ENCODE measurements around the gene SMARCD3. TPM values are rescaled to one million over a fixed set of nuclear protein-coding genes. Genes with fewer than 3 reads are reported as not detected.

SMARCD3 gene
- total RNA-seq, 1 experiment from 2014 or later: 27.8 TPM

DNA sequence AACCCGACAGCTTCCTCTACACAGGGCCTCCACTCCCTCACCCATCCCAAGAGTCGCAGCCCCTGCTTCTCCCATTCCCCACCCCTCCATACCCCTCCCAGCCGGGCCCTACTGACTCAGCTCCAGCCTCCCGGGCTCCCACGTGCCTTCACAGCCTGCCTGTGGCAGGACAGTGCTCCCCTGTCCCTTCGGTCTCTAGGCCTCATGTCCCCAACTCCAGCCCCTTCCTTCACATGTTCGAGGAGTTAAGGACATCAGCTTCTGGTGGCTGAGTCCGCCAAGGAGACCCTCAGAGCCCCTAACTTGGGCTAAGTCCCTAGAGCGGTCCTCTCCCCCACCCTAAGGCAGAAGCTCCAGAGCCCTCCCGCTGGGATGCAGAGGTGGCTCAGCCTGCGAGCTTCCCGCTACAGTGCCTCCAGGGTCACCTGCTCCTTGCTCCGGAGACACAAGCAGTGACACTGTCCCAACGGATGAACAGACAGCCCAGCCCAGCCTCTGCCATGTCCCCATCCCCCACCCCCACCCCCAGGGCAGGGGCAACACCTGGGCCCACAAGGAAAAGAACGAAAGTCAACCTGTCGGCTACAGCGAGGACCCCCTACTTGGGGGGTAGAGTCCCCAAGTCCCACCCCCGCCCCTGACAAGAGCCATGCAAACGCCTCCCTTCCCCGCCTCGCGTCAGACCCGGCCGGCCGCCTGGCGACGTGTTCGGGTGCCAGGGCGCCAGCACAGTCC is 716 bp downstream of the SMARCD3 start:
- Histone ChIP-seq H3K27me3 (ENCODE audit: control insufficient read depth, insufficient read depth, low read length) (no peaks in the 10 kb centered on the region), H3K4me1 (ENCODE audit: control insufficient read depth, insufficient read depth, low read length) (peaks cover 51% of the 10 kb centered on the region), H3K9me3 (ENCODE audit: control insufficient read depth, insufficient read depth, low read depth, low read length) (no peaks in the 10 kb centered on the region), H3K4me3 (ENCODE audit: low read depth in 2 of 2, low read length in 2 of 2) (peak overlapping the region; percentile 53 to 75), H3K27ac (ENCODE audit: low read length) (peak overlapping the region; percentile 75), H3K36me3 (ENCODE audit: control insufficient read depth, insufficient read depth, low read length) (no peaks in the 10 kb centered on the region)
- POLR2A ChIA-PET: interaction anchor here (0.7 kb wide), 2 partner anchors 15 to 934 kb away, joined by 8 to 11 read pairs; partner anchors contain the start of gene CHPF2
- in situ Hi-C loops (cut with HindIII; ENCODE audit: low pct_unique_long_range_greater_than_20kb, low sequenced_read_pairs) (no loop called here), intact Hi-C loops (cut with micrococcal nuclease; ENCODE audit: unreplicated experiment) (no loop called here)
- no peak for ATAC-seq
- TF ChIP-seq POLR2AphosphoS5 (IDR thresholded peaks at IDR 0.05; ENCODE audit: low read depth, low read length) (no peak), SIN3A (IDR thresholded peaks at IDR 0.05; ENCODE audit: borderline replicate concordance, insufficient read depth, low read depth, low read length) (no peak), TCF7L2 (IDR thresholded peaks at IDR 0.05; ENCODE audit: low read depth, low read length) (no peak)
- TF ChIP-seq, protein P1, sequence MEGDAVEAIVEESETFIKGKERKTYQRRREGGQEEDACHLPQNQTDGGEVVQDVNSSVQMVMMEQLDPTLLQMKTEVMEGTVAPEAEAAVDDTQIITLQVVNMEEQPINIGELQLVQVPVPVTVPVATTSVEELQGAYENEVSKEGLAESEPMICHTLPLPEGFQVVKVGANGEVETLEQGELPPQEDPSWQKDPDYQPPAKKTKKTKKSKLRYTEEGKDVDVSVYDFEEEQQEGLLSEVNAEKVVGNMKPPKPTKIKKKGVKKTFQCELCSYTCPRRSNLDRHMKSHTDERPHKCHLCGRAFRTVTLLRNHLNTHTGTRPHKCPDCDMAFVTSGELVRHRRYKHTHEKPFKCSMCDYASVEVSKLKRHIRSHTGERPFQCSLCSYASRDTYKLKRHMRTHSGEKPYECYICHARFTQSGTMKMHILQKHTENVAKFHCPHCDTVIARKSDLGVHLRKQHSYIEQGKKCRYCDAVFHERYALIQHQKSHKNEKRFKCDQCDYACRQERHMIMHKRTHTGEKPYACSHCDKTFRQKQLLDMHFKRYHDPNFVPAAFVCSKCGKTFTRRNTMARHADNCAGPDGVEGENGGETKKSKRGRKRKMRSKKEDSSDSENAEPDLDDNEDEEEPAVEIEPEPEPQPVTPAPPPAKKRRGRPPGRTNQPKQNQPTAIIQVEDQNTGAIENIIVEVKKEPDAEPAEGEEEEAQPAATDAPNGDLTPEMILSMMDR (IDR thresholded peaks at IDR 0.05): no peak
- TF ChIP-seq, protein P2, sequence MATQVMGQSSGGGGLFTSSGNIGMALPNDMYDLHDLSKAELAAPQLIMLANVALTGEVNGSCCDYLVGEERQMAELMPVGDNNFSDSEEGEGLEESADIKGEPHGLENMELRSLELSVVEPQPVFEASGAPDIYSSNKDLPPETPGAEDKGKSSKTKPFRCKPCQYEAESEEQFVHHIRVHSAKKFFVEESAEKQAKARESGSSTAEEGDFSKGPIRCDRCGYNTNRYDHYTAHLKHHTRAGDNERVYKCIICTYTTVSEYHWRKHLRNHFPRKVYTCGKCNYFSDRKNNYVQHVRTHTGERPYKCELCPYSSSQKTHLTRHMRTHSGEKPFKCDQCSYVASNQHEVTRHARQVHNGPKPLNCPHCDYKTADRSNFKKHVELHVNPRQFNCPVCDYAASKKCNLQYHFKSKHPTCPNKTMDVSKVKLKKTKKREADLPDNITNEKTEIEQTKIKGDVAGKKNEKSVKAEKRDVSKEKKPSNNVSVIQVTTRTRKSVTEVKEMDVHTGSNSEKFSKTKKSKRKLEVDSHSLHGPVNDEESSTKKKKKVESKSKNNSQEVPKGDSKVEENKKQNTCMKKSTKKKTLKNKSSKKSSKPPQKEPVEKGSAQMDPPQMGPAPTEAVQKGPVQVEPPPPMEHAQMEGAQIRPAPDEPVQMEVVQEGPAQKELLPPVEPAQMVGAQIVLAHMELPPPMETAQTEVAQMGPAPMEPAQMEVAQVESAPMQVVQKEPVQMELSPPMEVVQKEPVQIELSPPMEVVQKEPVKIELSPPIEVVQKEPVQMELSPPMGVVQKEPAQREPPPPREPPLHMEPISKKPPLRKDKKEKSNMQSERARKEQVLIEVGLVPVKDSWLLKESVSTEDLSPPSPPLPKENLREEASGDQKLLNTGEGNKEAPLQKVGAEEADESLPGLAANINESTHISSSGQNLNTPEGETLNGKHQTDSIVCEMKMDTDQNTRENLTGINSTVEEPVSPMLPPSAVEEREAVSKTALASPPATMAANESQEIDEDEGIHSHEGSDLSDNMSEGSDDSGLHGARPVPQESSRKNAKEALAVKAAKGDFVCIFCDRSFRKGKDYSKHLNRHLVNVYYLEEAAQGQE (IDR thresholded peaks at IDR 0.05; ENCODE audit: insufficient read depth in 1 of 2, low read depth in 2 of 2, low read length in 1 of 2): no peak
- CTCF ChIA-PET: interaction anchor here (0.7 to 1.0 kb wide), 2 partner anchors 21 to 158 kb away, joined by 3 to 6 read pairs; partner anchors contain the start of gene ABCF2
- no peak for DNase-seq (ENCODE audit: low read depth, low spot score)
- no TSS peak for BruUV-seq (replicated peaks)

DNA sequence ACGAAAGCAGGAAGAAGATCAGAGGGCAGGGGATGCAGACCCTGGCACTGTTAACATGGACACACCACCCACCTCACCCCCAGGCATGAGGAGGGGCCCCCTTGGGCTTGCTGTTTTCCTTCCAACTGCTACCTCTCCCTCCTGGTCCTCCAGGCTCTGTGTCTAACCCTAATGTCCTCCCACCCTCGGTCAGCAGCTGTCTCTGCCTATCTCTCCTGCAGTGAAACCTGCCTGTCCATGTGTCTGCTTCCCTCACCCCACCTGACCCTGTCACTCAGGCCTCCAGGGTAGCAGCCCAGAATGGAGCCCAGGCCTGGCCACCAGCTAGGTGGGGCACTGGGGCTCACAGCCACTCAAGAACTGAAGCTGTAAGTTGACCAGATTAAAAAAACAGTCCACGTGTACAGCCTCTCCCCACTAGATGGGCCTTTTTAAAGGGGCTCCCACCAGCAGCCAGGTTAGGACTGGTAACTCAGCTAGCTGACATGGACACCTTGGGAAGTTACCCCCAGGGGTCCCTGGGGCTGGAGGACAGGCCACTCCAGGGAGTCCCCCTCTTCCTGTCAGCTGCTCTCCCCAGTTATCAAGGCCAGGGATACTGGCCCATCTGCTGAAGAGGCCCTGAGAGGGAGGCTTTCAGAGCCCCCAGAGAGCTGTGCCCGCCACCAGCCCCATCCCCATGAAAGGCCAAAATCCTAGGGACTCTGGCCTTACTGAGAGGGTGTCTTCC is 1.5 kb downstream of the SMARCD3 start:
- ATAC-seq: 0 out of 2 replicates have a peak, but pooled peaks have one; percentile 0
- no peaks in the 10 kb centered on the region for H3K27me3 ChIP-seq (ENCODE audit: control insufficient read depth, insufficient read depth, low read length)
- intact Hi-C loops (cut with micrococcal nuclease; ENCODE audit: unreplicated experiment): no loop called here
- no TSS peak for BruUV-seq (replicated peaks)
- no peak overlapping the region; the same call in 1 of the 2 replicates for H3K27ac ChIP-seq (ENCODE audit: low read length)
- H3K4me1 ChIP-seq (ENCODE audit: control insufficient read depth, insufficient read depth, low read length): peaks cover 44% of the 10 kb centered on the region
- H3K36me3 ChIP-seq (ENCODE audit: control insufficient read depth, insufficient read depth, low read length): no peaks in the 10 kb centered on the region
- ChIA-PET CTCF (interaction anchor here (1.0 kb wide), 1 partner anchor 20 kb away, joined by 6 read pairs; the partner anchor contains the start of gene ABCF2), POLR2A (interaction anchor here (0.7 kb wide), 1 partner anchor 15 kb away, joined by 8 read pairs; the partner anchor contains the start of gene CHPF2)
- TF ChIP-seq POLR2AphosphoS5 (IDR thresholded peaks at IDR 0.05; ENCODE audit: low read depth, low read length): no peak
- TF ChIP-seq TCF7L2 (IDR thresholded peaks at IDR 0.05; ENCODE audit: low read depth, low read length): no peak
- TF ChIP-seq, protein P1 (IDR thresholded peaks at IDR 0.05): no peak
- no peaks in the 10 kb centered on the region for H3K9me3 ChIP-seq (ENCODE audit: control insufficient read depth, insufficient read depth, low read depth, low read length)
- in situ Hi-C loops (cut with HindIII; ENCODE audit: low pct_unique_long_range_greater_than_20kb, low sequenced_read_pairs): no loop called here
- peak overlapping the region in 1 of 2 experiments; percentile 75; a peak in 2 of 4 replicates for H3K4me3 ChIP-seq (ENCODE audit: low read depth in 2 of 2, low read length in 2 of 2)
- no peak for DNase-seq (ENCODE audit: low read depth, low spot score)

Measured in Panc1 (cell line).